HG03175 (cell line): Measurements from ENCODE around the gene DNAH1.

Experiments
- ATAC-seq: cut with Tn5 transposase; IDR thresholded peaks from one replicate; pipeline ENCODE4 v1.9.1; 2021; ENCODE audit warnings: mild to moderate bottlenecking, moderate library complexity; ENCODE audit not compliant: unreplicated experiment

Gene DNAH1

DNA sequence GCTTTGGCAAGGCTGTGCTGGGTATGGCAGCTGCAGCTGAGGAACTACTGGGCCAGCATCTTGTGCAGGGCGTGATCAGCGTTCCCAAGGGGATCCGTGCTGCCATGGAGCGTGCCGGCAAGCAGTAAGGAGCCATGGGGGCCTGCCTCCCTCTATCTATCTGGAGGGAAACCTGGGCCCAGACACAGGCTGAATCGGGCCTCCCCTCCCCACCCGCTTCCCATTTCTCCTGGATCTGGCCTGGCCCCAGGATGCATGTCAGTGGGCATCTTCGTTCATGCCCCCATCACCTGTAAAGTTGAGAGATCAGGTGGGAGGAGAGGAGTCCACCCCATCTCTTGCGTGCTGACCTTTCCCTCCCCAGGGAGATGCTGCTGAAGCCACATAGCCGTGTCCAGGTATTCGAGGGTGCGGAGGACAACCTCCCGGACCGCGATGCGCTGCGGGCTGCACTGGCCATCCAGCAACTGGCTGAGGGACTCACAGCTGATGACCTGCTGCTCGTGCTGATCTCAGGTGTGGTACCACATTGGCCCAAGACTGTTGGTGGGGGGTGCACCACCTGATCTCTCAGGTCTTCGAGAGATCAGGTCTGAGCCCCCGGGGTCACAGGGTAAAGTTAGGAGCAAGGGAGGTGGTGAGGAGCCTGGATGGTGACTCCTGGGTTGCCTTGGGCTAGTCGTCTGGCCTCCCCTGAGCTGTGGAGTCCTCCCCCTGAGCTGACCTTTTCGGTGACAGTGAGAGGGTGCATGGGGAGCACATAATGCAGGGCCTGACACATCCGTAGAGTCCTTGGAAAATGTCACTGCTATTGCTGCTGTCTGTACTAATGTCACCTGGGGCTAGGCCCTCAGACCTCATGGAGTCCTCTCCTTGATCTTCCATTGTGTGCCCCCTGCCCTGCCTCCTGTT is 25.3 kb upstream of the DNAH1 start:
- no peak for ATAC-seq

DNA sequence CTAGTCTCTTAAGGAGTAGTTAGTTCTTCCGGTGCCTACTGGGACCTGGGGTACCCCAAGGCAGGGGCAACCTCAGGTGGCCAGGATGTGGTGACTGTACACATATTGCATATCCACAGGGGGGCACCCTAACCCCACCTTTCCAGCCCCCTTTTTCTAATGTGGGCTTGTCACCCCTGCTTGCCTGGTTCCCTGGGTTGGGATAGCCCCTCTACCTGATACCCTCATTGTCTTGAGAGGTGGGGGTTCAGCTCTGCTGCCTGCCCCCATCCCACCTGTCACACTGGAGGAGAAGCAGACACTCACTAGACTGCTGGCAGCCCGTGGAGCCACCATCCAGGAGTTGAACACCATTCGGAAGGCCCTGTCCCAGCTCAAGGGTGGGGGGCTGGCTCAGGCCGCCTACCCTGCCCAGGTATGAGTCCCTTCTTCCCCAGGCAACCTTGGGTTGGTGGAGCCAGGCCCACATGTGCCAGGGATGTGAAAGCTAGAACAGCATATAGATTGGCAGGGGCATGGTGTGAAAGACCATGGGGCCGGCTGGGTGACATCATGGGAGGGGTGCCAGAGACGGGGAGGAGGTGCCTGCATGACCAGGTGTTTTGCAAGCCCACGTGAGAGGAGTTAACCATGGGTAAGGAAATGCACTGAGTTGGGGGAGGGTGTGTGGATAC is 24.5 kb upstream of the DNAH1 start:
- no peak for ATAC-seq

DNA sequence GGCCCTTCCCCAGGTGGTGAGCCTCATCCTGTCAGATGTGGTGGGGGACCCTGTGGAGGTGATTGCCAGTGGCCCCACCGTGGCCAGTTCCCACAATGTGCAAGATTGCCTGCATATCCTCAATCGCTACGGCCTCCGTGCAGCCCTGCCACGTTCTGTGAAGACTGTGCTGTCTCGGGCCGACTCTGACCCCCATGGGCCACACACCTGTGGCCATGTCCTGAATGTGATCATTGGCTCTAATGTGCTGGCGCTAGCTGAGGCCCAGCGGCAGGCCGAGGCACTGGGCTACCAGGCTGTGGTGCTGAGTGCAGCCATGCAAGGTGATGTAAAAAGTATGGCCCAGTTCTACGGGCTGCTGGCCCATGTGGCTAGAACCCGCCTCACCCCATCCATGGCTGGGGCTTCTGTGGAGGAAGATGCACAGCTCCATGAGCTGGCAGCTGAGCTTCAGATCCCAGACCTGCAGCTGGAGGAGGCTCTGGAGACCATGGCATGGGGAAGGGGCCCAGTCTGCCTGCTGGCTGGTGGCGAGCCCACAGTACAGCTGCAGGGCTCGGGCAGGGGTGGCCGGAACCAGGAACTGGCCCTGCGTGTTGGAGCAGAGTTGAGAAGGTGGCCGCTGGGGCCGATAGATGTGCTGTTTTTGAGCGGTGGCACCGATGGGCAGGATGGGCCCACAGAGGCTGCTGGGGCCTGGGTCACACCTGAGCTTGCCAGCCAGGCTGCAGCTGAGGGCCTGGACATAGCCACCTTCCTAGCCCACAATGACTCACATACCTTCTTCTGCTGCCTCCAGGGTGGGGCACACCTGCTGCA is 23.7 kb upstream of the DNAH1 start:
- ATAC-seq = no peak

GRCh38 chr3:52293491-52294319 is 22.4 kb upstream of the DNAH1 start:
- ATAC-seq = no peak

DNA sequence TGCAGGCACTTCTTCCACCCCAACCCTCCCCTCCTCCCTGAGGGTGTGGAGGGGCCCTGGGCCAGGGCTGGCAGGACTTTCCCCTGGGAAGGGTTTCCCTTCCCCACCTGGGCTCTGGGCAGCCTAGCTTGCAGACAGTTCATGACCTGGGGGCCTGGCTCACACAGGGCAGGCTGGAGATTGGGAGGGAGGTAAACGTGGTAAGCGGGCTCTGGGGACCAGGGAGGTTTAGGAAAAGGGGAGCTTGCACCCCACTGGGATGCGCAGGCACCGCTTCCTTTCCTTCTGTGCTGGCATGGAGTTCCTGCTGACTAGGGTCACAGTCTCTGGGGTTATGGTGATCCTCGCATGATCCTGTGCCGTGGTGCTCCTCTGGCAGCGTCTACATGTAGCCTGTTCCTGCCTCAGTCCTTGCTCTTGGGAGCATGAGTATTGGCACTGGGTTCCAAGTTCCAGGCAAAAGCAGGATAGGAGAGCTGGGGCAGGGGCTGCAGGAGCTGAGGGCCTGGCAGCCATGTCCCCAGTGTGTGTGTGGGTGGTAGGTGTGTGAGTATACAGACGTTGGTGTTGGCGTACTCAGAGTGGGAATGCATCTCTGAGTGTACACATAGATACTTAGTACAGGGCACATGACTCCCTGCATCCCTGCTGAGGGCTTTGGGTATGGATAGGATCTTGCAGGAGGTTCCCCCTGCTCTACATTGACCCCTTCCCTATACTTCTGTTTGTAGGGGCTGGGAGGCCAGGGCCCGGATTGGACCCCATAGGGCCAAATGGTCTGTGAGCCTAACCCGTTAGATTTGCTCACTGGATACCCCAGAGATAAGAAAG is 21.6 kb upstream of the DNAH1 start:
- no peak for ATAC-seq

- no peak for ATAC-seq
These were observed 20.4 kb upstream of the DNAH1 start for GRCh38 chr3:52295671-52296208.

DNA sequence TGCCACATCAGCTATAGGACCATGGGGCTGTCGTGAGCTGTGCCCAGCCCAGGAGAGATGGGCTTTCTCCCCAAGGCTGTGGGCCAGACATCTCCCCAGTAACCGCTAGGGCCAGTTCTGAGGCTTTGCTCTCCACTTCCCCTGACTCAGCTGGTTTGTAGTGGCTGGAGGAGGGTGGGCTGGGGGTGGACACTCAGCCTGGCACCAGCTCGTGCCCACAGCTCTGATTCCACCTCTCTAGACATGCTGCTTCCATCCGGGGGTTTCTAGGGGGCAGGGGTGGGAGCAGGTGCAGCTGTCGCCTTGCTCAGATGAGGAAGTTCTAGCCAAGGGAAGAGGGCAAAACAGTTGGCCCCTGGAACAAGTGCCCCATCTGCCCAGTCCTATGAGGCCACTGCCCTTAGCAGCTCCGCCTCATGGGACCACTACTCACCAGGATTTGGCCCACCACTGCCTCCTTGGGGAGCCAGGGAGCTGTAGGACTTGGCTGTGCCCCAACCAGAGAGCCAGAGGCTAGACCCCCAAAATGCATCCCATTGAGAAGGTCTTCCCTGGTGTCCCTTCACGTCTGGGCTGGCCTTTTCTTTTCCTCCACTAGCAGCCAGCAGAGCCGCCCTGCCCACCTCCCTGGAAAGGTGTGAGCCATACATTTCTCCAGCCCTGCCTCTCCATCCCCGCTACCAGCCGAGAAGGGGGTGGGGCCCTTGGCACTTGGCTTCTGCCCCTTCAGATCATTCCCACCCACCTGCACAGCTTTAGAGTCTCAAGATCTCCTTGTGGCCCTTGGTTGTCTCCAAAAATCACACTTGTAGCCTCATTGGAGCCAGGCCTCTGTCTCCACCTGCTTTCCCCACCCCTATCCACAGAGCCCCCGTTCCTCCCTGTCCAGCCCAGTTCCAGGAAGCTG is 18.6 kb upstream of the DNAH1 start:
- no peak for ATAC-seq

DNA sequence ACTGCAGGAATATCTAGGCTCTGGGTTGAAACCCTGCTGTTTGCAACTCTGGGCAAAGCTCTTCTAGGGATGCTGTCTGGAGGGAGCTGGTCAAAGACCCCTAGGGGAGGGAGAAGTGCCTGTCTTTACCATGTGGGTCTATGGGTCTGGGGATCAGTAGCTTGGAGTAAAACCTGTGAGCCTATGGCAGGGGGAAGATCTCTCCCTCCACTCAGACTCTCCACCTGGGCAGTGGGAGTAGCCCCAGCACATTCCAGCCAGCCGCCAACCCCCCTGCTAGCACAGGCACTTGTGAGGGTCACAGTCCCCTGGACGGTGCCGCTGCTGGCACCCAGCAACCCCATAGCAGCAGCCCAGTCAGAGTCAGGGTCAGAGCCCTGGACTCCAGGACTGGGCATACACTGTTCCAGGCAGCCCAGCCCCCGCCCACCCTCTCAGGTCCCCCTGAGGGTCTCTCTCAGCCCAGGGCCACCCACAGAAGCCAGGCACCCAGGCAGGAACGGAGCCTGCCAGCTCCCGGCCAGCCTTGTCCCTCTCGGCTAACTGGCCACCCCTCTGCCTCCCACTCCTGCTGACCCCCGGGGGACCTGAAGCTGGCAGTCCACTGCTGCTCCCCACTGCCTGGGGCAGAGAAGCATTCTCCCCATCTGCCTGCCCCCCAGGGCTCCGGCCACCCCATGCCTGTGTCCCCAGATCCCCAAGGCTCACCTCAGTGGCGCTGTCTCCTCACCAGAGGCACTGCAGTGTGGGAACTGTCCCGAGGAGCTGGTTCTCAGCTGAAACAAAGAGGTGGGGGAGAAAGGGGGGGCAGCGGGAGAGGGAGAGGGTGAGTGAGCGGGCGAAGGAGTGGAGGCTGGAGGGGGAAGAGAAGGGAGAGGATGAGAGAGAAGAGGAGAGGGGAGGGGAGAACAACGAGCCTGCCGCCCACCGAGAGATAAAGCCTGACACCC is 17.7 kb upstream of the DNAH1 start:
- ATAC-seq = no peak

DNA sequence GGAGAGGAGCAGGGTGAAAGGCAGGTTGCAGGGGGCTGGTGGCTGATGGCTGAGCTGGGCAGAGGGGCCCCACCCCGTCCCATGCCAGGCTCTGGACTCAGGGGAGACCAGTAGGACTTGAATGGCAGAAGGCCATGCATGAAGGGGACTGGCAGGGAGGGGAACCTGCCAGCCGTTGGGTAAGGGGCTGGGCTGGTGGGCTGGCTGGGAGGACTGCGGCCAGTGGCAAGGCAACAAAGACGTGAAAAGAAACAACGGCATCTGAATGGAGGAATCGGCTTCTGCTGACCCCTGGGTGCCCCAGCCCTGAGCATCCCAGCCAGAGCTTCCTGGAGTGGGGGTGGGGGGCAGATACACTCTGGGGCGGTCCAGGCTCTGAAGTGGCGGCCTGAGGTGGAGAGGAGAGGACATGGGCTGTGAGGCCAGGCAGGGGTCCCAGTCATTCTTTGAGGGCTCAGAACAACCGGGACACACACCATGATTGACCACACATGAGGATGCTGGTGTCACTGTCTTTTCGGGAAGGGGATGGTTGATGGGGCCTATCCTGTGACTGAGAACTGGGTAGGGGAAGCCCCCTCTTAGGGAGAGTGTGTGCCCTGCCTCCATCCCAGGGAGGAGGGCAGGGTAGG is 16.8 kb upstream of the DNAH1 start:
- ATAC-seq = no peak

GRCh38 chr3:52299879-52300611 is 16.1 kb upstream of the DNAH1 start:
- no peak for ATAC-seq

- ATAC-seq = no peak
These were observed 13.5 kb upstream of the DNAH1 start for GRCh38 chr3:52302426-52303145.

DNA sequence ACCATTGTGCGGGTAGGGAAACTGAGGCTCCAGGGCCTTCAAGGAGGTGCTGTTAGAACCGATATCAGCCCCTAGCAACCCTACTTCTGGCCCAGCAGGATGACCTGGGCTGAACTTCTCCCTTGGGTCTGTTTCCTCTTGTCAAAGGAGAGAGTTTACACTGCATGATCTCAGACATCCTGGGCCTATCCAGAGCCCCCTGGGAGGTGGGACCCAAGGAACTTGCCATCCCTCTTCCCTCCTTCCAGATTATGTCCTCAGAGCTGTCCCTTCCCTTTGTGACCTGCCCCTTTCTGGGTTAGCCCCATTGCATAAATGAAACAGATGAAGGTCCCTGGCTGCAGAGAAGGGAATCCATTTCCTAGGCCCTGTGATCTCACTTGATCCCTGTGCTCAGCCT is 12.3 kb upstream of the DNAH1 start:
- no peak for ATAC-seq

DNA sequence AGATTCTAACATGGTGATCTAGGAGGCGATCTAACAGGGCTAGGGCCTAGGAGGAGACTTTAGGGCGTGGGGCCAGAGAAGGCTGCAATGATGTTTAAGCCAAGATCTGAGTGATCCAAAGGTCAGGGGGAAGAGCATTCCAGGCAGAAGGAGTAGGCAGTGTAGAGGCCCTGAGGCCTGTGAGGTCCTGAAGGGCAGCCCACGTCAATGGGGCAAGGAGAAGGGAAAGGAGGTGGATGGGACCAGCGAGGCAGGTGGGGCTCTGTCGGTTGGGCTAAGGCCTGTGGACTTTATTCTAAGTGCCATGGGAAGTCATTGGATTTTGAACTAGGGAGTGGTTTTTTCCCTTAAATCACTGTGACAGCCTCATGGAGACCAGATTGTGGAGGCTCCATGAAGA is 10.2 kb upstream of the DNAH1 start:
- ATAC-seq = no peak

DNA sequence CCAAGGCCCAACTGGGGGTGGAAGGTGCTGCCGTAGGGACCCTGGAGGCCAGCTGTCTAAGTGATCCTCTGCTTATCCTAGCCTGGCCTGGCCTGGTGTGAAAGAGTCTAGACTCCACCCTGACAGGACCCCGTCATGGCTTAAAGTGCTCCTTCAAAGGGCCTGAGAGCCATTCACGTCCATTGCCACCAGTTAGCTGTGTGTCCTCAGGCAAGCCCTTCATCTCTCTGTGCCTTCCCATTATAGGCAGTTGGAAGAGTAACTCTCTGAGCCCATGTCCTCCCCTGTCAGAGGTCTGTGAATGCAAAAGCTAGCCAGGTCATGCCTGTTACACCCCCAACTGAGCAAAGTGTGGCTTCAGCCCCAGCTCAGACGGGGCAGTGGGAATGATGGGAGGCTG is 9.1 kb upstream of the DNAH1 start:
- no peak for ATAC-seq

DNA sequence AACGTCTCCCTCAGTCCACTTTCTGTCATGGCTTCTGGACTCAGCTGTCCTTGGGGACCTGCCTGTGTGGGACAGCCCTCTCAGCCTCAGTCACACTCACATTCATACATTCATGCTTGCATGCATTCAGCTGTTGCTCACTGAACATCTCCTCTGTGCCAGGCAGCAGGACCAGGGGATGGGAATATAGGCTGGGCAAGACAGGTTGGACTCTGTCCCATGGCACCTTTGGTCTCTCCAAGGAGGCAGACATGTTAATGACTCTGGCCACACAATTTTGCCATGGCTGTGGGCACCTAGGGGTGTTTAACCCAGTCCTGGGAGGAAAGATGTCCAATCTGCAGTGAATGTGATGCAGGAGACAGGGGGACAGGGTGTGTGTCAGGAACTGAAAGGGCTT is 7.8 kb upstream of the DNAH1 start:
- no peak for ATAC-seq
